HL-60 (cell line): ENCODE data around the gene ARFGEF2.

Experiments
- CTCF ChIP-seq: IDR thresholded peaks from one replicate; pipeline ENCODE4 v1.5.1; 2011; ENCODE audit warnings: low read length, control low read depth, inconsistent platforms; ENCODE audit not compliant: insufficient read depth
- POLR2AphosphoS5 ChIP-seq: IDR thresholded peaks from 2 replicates; pipeline ENCODE4 v1.6.1; 2012; ENCODE audit warnings: low read depth

GRCh38 chr20:49006446-49006980, 85.0 kb downstream of the ARFGEF2 start:
- no peak for TF ChIP-seq CTCF
- no peak for TF ChIP-seq POLR2AphosphoS5
